ENCODE data around the gene NOP9.

The NOP9 gene

GRCh38 chr14:24271134-24271833 is 28.4 kb upstream of the NOP9 start, which contains the start of gene RABGGTA:
Gene RABGGTA, minus strand, starts transcription at chr14:24271597. Its CDS starts 482 bp downstream, at chr14:24271115.
- peak; percentile 99 for ATAC-seq
- TF ChIP-seq CSRNP3 (CRISPR knock-in tag; IDR thresholded peaks at IDR 0.05) (no peak), TSHZ2 (CRISPR knock-in tag; IDR thresholded peaks at IDR 0.05) (0 out of 2 replicates have a peak, but pooled peaks have one; percentile 3), ZNF70 (CRISPR knock-in tag; IDR thresholded peaks at IDR 0.05) (no peak), BACH2 (CRISPR knock-in tag; IDR thresholded peaks at IDR 0.05; ENCODE audit: borderline replicate concordance) (no peak), ZFP3 (CRISPR knock-in tag; IDR thresholded peaks at IDR 0.05) (0 out of 2 replicates have a peak, but pooled peaks have one; percentile 34), ZFP30 (CRISPR knock-in tag; IDR thresholded peaks at IDR 0.05) (no peak), ZNF8 (CRISPR knock-in tag; IDR thresholded peaks at IDR 0.05) (no peak), SNAI2 (CRISPR knock-in tag; IDR thresholded peaks at IDR 0.05) (no peak), POU6F1 (CRISPR knock-in tag; IDR thresholded peaks at IDR 0.05; ENCODE audit: borderline replicate concordance, low read depth) (no peak), TOX (CRISPR knock-in tag; IDR thresholded peaks at IDR 0.05; ENCODE audit: borderline replicate concordance) (no peak)

- no peak for ATAC-seq
Observed at GRCh38 chr14:24271834-24272263, 27.8 kb upstream of the NOP9 start.

GRCh38 chr14:24272467-24272866 is 27.2 kb upstream of the NOP9 start:
- no peak for ATAC-seq

More at GRCh38 chr14:24271834-24272263, 27.8 kb upstream of the NOP9 start:
- TF ChIP-seq CREB5 (CRISPR knock-in tag; IDR thresholded peaks at IDR 0.05; ENCODE audit: low read depth) = no peak
- no peak for TF ChIP-seq ZNF8 (CRISPR knock-in tag; IDR thresholded peaks at IDR 0.05)
- no peak for TF ChIP-seq OSR1 (CRISPR knock-in tag; IDR thresholded peaks at IDR 0.05)
- no peak for TF ChIP-seq CSRNP3 (CRISPR knock-in tag; IDR thresholded peaks at IDR 0.05)
- no peak for TF ChIP-seq ISL1 (CRISPR knock-in tag; IDR thresholded peaks at IDR 0.05)
- TF ChIP-seq TCF4 (CRISPR knock-in tag; IDR thresholded peaks at IDR 0.05; ENCODE audit: borderline replicate concordance) = no peak
- TF ChIP-seq ZFP3 (CRISPR knock-in tag; IDR thresholded peaks at IDR 0.05) = no peak

More at GRCh38 chr14:24272467-24272866, 27.2 kb upstream of the NOP9 start:
- TF ChIP-seq SNAI2 (CRISPR knock-in tag; IDR thresholded peaks at IDR 0.05) = no peak
- TF ChIP-seq ESRRG (CRISPR knock-in tag; IDR thresholded peaks at IDR 0.05) = no peak
- no peak for TF ChIP-seq ZC3H10 (CRISPR knock-in tag; IDR thresholded peaks at IDR 0.05)
- TF ChIP-seq TOX (CRISPR knock-in tag; IDR thresholded peaks at IDR 0.05; ENCODE audit: borderline replicate concordance) = no peak
- TF ChIP-seq RARB (CRISPR knock-in tag; IDR thresholded peaks at IDR 0.05) = no peak
- TF ChIP-seq OSR1 (CRISPR knock-in tag; IDR thresholded peaks at IDR 0.05) = no peak
- TF ChIP-seq TCF4 (CRISPR knock-in tag; IDR thresholded peaks at IDR 0.05; ENCODE audit: borderline replicate concordance) = no peak
- no peak for TF ChIP-seq POU6F1 (CRISPR knock-in tag; IDR thresholded peaks at IDR 0.05; ENCODE audit: borderline replicate concordance, low read depth)

All from SK-N-SH treated with all-trans-retinoic acid at 6 μM for 48 hours (cell line).